Measurements from ENCODE around the gene GH1. TPM values are rescaled to one million over a fixed set of nuclear protein-coding genes. Genes with fewer than 3 reads are reported as not detected.
A peak's percentile ranks its signal among the peaks of the same experiment; 100 is the strongest.

Gene GH1
- total and polyA plus RNA-seq, 2 donors (not counting 1 experiment from before 2014, with no cell fraction given), result 1.7 to 2.3 TPM

DNA sequence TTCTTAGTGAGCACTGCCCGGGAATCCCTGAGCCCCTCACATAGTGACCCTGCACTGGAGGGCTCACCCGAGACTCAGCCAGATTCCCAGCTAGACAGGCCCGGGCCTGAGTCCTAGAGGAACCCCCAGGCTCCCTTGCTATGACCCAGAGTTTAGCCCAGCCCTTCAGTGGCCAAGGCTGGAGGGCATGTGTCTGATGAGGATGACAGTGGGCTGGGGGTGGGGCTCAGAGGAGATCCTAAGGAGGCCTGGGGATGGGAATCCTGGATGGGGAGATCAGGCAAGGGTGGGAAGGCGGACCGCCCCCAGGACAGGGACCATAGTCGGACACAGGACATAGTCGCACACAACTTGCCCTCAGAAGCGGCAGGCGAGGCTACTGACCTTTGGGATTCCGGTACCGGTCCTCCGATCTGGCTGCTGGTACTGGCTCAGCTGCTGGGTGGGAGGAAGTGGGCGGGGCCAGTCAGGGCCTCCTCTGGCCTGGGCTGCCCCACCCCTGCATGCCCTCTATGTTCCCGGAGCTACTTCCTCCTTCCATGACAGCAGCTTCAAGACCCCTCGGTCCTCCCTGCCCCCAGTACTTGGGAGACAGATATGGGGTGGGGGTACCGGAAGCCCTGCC lies 12.4 kb upstream of the GH1 start:
- Histone ChIP-seq H3K4me1 (ENCODE audit: control insufficient read depth in 2 of 2, insufficient read depth in 2 of 2, low read length in 2 of 2) (peaks cover 72 to 85% of the 10 kb centered on the region in 2 donors), H3K27me3 (replicated peaks in 1 of 4; ENCODE audit: control extremely low read depth in 1 of 4, control insufficient read depth in 3 of 4, insufficient read depth in 4 of 4, low read length in 3 of 4) (no peaks in the 10 kb centered on the region), H3K9me3 (ENCODE audit: control extremely low read depth in 1 of 3, control insufficient read depth in 2 of 3, insufficient read depth in 1 of 3, low read length in 2 of 3) (peaks cover 0 to 5% (median 0%) of the 10 kb centered on the region in 3 donors), H3K36me3 (replicated peaks in 1 of 2; ENCODE audit: control extremely low read depth in 1 of 2, control insufficient read depth in 1 of 2, extremely low read depth in 1 of 2, insufficient read depth in 2 of 2, low read length in 1 of 2) (peaks cover 0 to 51% of the 10 kb centered on the region in 2 experiments), H4K20me1 (ENCODE audit: control insufficient read depth, insufficient read depth, low read length, poor library complexity, severe bottlenecking) (peaks cover 46% of the 10 kb centered on the region), H3K4me2 (replicated peaks; ENCODE audit: low read depth, low read length, poor library complexity, severe bottlenecking) (peak overlapping the region; percentile 97), H3K79me2 (ENCODE audit: control insufficient read depth, insufficient read depth, low read length) (peaks cover 84% of the 10 kb centered on the region), H3K9ac (ENCODE audit: low read length) (peak overlapping the region; percentile 97), H3K27ac (ENCODE audit: low read length in 2 of 2) (peak overlapping the region; percentile 83 to 85), H2AFZ (ENCODE audit: insufficient read depth, low read depth, low read length, poor library complexity, severe bottlenecking) (no peak overlapping the region), H3K4me3 (ENCODE audit: control extremely low read depth in 1 of 5, extremely low read depth in 1 of 5, insufficient read depth in 1 of 5, low read depth in 2 of 5, low read length in 4 of 5) (peak overlapping the region; percentile 80 to 100 (median 97))
- intact Hi-C loops (cut with micrococcal nuclease), result loop anchor here (1.0 to 5.0 kb wide), 3 partner anchors 12 to 566 kb away; partner anchors contain the start of genes ICAM2 and POLG2
- no peaks in the 10 kb centered on the region for H3K9me3 Mint-ChIP-seq (ENCODE audit: insufficient read depth)
- H3K4me3 Mint-ChIP-seq, result peak overlapping the region; percentile 99
- DNase-seq (peak; percentile 77), ATAC-seq (ENCODE audit: low read depth) (peak; percentile 39)
- H3K4me1 Mint-ChIP-seq, result peaks cover 86% of the 10 kb centered on the region
- peak overlapping the region; percentile 97 for H3K27ac Mint-ChIP-seq
- ChIA-PET CTCF (interaction anchor here (0.7 to 26.0 kb wide), 12 partner anchors 9 to 202 kb away, joined by 3 to 834 read pairs (median 6); partner anchors contain the start of genes GH1 and ICAM2), POLR2A (interaction anchor here (1.0 to 12.1 kb wide), 10 partner anchors 9 to 89 kb away, joined by 3 to 360 read pairs (median 8); partner anchors contain the start of genes GH1, ICAM2 and PRR29)
- WGBS (ENCODE audit: insufficient coverage), result 16% methylated on average over 15 of the region's 16 CpGs
- TF ChIP-seq, protein P1, sequence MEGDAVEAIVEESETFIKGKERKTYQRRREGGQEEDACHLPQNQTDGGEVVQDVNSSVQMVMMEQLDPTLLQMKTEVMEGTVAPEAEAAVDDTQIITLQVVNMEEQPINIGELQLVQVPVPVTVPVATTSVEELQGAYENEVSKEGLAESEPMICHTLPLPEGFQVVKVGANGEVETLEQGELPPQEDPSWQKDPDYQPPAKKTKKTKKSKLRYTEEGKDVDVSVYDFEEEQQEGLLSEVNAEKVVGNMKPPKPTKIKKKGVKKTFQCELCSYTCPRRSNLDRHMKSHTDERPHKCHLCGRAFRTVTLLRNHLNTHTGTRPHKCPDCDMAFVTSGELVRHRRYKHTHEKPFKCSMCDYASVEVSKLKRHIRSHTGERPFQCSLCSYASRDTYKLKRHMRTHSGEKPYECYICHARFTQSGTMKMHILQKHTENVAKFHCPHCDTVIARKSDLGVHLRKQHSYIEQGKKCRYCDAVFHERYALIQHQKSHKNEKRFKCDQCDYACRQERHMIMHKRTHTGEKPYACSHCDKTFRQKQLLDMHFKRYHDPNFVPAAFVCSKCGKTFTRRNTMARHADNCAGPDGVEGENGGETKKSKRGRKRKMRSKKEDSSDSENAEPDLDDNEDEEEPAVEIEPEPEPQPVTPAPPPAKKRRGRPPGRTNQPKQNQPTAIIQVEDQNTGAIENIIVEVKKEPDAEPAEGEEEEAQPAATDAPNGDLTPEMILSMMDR (IDR thresholded peaks at IDR 0.05), result no peak
- TF ChIP-seq EZH2 (IDR thresholded peaks at IDR 0.05; ENCODE audit: borderline replicate concordance, insufficient read depth, low read depth, low read length, poor library complexity, severe bottlenecking), result no peak
- H3K27me3 Mint-ChIP-seq, result no peaks in the 10 kb centered on the region
